ENCODE results near the gene ARMC5. TPM values are rescaled to one million over a fixed set of nuclear protein-coding genes. Genes with fewer than 3 reads are reported as not detected.

Gene ARMC5
- total RNA-seq, 4 donors from 2014 or later, result 6.6 to 11.6 (median 9.1) TPM

DNA sequence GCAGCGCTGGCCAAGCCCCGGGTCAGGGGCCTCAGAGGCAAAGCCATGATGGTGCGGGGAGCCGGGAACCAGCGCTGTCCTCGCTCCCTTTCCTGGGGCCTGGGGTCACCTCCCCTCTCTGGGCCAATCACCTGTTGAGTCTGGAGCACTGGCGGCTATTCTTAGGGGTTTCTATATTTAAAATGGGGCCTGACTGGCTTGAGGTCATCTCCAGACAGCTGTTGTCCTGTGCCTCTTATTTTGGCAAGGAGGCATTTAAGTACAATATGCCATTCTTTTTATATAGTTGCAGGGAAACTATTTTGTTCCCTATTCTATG, 31.1 kb upstream of the ARMC5 start, which contains the start of gene COX6A2:
COX6A2 (minus strand) TSS at position 82 of the 319 bp plus-strand sequence; CDS start at position 47, 35 bp downstream.
- Histone ChIP-seq H3K27me3 (no peaks in the 10 kb centered on the region), H3K4me3 (peak within 1 kb of the TSS; percentile 13 to 56 (median 27)), H3K36me3 (no peaks in the 10 kb centered on the region), H3K9me3 (no peaks in the 10 kb centered on the region), H3K4me1 (peaks cover 0 to 11% (median 4%) of the 10 kb centered on the region in 4 donors), H3K27ac (peak within 1 kb of the TSS in 1 of 4 donors; percentile 45)
- WGBS, 2 donors, result 46 to 57% methylated on average over 2 to 7 of the region's 7 CpGs
- no peak for DNase-seq (ENCODE audit: low spot score in 2 of 2)
- TF ChIP-seq POLR2A (IDR thresholded peaks at IDR 0.05) (no peak), EP300 (IDR thresholded peaks at IDR 0.05) (no peak)
- TF ChIP-seq, protein P1, sequence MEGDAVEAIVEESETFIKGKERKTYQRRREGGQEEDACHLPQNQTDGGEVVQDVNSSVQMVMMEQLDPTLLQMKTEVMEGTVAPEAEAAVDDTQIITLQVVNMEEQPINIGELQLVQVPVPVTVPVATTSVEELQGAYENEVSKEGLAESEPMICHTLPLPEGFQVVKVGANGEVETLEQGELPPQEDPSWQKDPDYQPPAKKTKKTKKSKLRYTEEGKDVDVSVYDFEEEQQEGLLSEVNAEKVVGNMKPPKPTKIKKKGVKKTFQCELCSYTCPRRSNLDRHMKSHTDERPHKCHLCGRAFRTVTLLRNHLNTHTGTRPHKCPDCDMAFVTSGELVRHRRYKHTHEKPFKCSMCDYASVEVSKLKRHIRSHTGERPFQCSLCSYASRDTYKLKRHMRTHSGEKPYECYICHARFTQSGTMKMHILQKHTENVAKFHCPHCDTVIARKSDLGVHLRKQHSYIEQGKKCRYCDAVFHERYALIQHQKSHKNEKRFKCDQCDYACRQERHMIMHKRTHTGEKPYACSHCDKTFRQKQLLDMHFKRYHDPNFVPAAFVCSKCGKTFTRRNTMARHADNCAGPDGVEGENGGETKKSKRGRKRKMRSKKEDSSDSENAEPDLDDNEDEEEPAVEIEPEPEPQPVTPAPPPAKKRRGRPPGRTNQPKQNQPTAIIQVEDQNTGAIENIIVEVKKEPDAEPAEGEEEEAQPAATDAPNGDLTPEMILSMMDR (IDR thresholded peaks at IDR 0.05), result no peak

GRCh38 chr16:31428638-31429247, 30.6 kb upstream of the ARMC5 start:
- TF ChIP-seq EP300 (IDR thresholded peaks at IDR 0.05), result no peak
- TF ChIP-seq, protein P1 (IDR thresholded peaks at IDR 0.05), result no peak
- TF ChIP-seq POLR2A (IDR thresholded peaks at IDR 0.05), result no peak
- DNase-seq (ENCODE audit: low spot score in 2 of 2), result no peak
- Histone ChIP-seq H3K4me3 (no peak overlapping the region), H3K4me1 (peaks cover 0 to 11% (median 4%) of the 10 kb centered on the region in 4 donors), H3K27ac (no peak overlapping the region), H3K36me3 (no peaks in the 10 kb centered on the region), H3K27me3 (no peaks in the 10 kb centered on the region), H3K9me3 (no peaks in the 10 kb centered on the region)
- WGBS, 2 donors, result 68 to 70% methylated on average over 7 of the region's 7 CpGs

- Histone ChIP-seq H3K36me3 (no peaks in the 10 kb centered on the region), H3K27me3 (no peaks in the 10 kb centered on the region), H3K9me3 (no peaks in the 10 kb centered on the region), H3K4me3 (no peak overlapping the region), H3K4me1 (peaks cover 0 to 11% (median 4%) of the 10 kb centered on the region in 4 donors), H3K27ac (no peak overlapping the region)
- no peak for DNase-seq (ENCODE audit: low spot score in 2 of 2)
- TF ChIP-seq, protein P1 (IDR thresholded peaks at IDR 0.05), result no peak
- no peak for TF ChIP-seq POLR2A (IDR thresholded peaks at IDR 0.05)
- TF ChIP-seq EP300 (IDR thresholded peaks at IDR 0.05), result no peak
- 5 to 13% methylated on average over 1 of the region's 1 CpG for WGBS, 2 donors
Observed at GRCh38 chr16:31429314-31429713, 30.0 kb upstream of the ARMC5 start.

- no peaks in the 10 kb centered on the region for H3K9me3 ChIP-seq
- no peak overlapping the region for H3K27ac ChIP-seq
- TF ChIP-seq EP300 (IDR thresholded peaks at IDR 0.05), result no peak
- TF ChIP-seq, protein P1 (IDR thresholded peaks at IDR 0.05), result no peak
- no peak for TF ChIP-seq POLR2A (IDR thresholded peaks at IDR 0.05)
- WGBS, 2 donors, result 85 to 88% methylated on average over 3 of the region's 3 CpGs
- H3K4me1 ChIP-seq, result peaks cover 0 to 11% (median 4%) of the 10 kb centered on the region in 4 donors
- no peak for DNase-seq (ENCODE audit: low spot score in 2 of 2)
- H3K4me3 ChIP-seq, result no peak overlapping the region
- no peaks in the 10 kb centered on the region for H3K27me3 ChIP-seq
- H3K36me3 ChIP-seq, result no peaks in the 10 kb centered on the region
Observed at GRCh38 chr16:31429796-31430195, 29.5 kb upstream of the ARMC5 start.

DNA sequence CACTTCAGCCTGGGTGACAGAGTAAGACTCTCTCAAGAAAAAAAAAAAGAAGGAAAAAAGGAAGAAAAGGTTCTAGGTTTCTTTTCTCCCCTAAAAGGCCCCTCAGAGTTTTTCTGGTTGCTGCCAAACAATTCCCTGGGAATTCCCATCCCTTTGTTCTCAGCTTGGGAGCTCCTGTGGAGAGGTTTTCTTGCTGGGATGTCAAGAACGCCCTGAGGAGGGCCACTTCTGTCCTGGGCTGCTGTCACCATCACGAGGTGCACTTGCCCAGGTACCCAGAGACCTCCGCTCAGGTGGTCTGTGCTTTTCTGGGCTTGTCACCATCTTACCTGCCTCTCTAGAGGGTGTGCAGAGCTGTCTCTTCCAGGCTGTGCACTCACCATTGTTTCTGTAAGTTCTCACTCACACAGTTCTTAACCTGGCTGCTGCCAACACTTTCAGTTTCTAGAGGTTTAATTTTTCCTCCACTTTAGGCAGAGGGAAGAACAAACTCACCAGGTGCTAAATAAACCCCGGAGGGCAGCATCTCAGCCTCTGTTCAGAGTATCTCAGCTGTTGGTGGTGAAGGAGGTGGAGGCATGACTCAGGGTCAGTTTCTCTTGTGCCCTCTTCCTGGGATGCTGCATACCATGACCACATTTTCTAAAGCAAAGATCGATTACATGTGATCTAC, 28.8 kb upstream of the ARMC5 start:
- no peak for DNase-seq (ENCODE audit: low spot score in 2 of 2)

More for the DNA sequence above, 28.8 kb upstream of the ARMC5 start:
- Histone ChIP-seq H3K27me3 (no peaks in the 10 kb centered on the region), H3K36me3 (peaks cover 0 to 2% (median 0%) of the 10 kb centered on the region in 3 donors), H3K27ac (no peak overlapping the region), H3K4me1 (peaks cover 0 to 11% (median 4%) of the 10 kb centered on the region in 4 donors), H3K4me3 (no peak overlapping the region), H3K9me3 (no peaks in the 10 kb centered on the region)
- WGBS, 2 donors, result 43 to 46% methylated on average over 5 of the region's 5 CpGs
- TF ChIP-seq EP300 (IDR thresholded peaks at IDR 0.05) (no peak), POLR2A (IDR thresholded peaks at IDR 0.05) (no peak)
- TF ChIP-seq, protein P1 (IDR thresholded peaks at IDR 0.05), result no peak
